Stimulated activated CD4-positive, alpha-beta T cell treated with anti-CD3 and anti-CD28 coated beads, Interleukin-2, amount 100 ng/mL, for 48 hours (primary cell): ENCODE data around the gene C4orf50.
"Not testable (repeated sequence)": the region's sequence is repeated elsewhere in the genome, so short reads cannot be mapped to it uniquely, and the experiment has no call there.

Experiments
- DNase-seq, 2 donors: peaks; one replicate each; pipeline ENCODE4 v3.0.0-alpha.2; 2020

Gene C4orf50

DNA sequence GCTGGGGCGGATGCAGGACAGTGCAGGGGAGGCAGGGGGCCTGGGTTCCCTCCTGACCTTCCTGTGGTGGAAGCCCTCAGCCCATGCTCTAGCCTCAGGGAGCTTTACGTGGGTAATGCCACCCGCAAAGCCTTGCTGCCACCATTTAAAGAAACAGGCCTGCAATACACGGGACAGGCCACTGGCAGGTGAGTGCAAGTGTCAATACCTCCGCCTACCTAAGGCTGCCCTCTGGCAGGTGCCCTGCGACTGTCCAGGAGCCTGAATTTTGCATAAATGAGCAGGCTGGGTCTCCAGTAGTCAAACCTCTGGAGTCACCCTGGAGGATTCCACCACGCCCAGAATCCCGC is 131.2 kb downstream of the C4orf50 start:
- no peak for DNase-seq

DNA sequence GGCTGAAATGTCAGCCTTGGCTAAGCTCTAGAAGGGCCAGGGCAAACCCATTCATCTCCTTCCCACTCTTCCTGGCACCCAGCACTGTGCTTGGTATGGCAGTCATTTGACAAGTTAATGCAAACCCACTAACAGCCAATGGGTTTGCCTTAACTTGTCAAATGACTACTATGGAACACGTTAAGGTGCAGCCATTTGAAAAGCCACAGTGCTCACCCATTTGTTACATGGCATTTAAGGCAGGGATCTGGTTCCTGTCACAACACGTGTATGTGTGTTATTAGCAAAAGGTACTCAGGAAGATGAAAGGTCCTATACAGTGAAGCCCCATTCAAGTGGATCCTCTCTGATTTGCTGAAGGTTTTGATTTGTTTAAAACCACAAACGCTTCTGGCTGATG is 132.5 kb downstream of the C4orf50 start:
- no peak for DNase-seq

DNA sequence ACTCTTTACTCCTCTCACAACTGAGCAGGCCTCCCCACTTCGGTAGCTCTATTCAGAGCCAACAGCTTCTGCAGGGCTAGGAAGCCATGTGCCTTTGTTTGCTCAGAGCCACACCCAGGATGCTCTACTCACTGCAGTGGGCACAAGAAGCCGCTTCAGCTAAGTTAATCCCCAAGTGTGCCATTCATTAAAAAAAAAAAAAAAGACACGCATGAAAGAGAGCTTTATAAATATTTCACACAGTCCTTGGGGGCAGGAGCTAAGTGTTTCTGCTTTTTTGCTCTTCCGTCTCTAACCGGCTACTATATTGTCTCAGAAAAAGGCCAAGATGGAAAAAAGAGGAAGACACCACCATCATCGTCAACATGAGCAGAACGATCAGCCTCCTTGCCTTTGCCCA is 133.4 kb downstream of the C4orf50 start:
- no peak for DNase-seq

DNA sequence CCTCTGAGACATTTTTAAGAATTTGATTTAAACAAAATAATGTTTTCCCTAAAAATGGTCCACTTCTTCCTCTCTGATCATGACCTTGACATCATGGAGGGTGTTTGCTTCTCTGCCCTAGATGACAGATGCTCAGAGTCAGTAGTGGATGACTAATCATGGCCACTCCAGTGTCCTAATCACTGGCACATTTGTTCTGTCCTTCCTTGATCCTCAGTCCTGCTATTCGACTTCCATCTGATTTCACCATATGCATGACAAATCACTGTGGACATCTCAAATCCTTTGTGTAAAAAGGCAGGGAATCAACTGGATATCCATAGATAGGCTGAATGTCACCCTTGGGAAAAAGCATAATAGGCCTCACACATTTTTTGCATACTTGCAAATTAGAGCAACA is 134.3 kb downstream of the C4orf50 start:
- no peak for DNase-seq

DNA sequence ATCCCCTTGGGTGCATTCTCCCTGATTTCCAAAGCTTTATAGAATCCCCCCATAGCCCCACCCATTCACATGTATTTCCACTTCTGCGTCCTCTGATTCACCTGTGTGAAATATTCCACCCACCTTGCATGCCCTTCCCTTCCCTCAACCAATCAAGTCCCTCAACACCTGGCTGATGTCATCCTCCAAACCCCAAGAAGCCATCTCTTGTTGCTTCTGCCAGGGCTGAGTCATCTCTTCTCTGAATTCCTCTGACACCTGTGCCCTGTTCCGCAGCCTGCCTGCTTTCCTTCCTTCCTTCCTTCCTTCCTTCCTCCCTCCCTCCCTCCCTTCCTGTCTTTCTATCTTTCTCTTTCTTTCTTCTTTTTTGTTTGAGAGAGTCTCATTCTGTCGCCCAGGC is 135.3 kb downstream of the C4orf50 start:
- no peak for DNase-seq

DNA sequence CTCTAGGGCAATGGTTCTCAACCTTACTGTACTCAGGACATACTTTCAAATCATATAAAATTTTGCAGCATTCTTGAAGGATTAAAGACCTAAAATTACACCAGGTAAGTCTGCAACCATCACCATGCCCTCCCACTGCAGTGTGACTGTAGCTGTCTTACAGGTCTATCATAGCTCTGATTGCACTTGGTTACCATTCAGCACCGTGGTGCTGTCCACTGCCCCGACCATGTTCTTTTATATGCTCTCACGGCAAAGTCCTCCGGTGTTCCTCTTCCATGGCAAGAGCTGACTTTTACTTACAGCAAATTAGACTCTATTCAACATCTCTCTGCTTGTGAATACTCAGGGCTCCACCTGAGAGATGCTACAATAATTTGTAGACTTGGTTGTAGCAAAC is 136.9 kb downstream of the C4orf50 start:
- DNase-seq = no peak

DNA sequence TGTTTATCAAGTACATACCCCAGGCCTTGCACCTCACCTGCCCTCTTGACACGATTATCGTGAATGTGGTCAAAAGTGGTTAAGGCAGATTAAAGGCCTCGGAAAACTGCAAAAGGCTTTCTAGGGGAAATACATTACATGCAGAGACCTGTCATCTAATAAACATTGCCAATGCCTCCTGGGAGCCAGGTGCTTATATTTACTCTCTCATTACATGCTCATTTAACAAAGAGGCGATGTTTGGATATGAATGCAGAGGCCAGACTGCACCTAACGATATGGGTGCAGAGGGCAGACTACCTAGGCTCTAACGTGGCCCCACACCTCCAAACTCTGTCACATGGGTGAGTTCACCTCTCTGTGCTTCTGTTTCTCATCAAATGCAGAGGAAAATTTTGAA is 139.9 kb downstream of the C4orf50 start:
- no peak for DNase-seq

DNA sequence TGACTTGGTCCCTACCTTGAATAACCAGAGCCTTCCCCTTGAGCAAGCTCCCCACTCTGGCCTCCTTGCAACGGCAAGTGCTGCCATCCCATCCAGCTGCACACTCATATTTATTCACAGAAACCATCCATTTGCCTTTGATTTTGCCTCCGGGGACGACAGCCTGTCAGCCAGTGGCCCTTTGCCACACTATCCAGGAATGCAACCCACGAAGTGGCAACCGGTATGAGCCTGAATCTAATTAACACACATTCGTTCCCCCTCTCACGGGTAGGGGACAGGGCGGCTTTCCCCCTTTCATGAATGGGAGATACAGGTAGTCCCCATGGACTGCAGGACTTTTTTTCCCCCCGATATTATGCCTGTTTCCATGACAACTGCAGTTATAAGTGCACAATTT is 140.8 kb downstream of the C4orf50 start:
- no peak for DNase-seq

DNA sequence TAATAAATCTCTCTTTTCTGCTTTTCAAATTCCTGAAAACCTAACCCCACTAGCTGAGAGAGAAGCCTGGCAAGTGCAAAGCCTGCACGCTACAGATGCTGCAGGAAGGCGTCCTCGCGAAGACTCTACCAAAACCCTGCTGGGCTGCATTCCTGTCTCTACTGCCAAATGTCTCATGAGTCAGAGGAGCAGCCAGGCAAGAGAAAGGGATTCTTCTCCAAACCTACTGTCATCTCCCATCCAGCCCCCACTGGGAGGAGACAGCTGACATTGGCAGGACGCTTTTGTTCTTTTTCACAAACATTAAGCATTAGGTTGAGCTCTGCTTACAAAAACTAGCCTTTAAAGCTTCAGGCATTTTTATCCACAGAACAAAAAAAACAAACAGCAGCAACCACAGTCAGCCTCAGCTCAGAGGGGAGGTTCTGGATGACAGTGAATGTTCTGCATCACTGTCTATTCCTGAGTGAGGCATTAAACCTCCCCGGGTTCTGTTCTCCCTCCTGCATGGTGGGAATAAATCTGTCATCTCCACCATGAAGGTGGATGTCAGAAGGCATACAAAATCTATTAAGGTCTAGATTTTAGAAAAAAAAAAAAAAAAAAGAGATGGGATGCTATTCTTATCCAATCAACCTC is 143.3 kb downstream of the C4orf50 start:
- DNase-seq = no peak

DNA sequence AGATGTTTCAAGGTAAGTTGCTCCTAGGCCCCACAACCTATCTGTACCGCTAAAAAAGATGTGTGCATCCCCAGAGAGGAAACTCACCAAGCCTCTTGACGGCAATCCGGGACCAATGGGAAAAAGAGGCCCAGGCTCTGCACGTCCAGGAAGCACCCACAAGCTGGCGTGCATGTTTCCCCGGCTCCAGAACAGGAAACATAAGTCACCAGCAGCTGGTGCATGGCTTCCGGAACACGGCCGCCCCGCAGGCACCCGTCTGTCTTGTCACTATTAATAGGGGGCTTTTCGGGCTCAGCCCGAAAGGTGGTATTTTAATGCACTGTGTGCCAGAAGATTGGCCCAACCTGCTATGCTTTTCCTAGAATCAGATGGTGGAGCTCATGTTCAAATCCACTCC is 147.5 kb downstream of the C4orf50 start:
- no peak for DNase-seq

DNA sequence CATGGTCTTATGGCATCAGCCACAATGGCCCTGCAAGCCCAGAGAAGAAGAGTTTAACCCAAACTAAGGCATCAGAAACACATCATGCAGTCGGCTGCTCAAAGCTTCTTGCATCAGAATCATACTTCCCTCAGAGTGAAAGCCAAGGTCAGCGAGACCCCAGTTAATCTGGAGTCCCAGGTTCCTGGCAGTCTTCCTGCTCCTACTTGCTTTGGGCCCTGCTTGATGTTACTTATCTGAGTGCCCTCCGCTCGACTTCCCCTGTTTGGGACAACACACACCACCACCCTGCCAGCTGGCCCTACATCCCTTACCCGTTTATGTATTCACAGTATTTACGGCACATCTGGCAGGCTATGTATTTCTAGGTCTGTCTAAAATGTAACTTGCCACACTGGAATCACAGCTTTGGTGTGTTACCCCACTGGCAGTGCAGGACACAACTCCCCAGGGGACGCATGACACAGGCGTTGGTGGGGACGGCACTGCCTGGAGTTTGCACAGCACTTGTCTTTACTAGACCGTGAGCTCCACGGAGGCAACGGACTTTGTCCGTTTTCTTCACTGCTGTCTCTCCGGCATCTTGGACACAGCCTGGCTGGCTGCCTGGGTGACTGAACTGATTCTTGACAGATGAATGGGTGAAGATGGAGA is 148.1 kb downstream of the C4orf50 start:
- no peak for DNase-seq

DNA sequence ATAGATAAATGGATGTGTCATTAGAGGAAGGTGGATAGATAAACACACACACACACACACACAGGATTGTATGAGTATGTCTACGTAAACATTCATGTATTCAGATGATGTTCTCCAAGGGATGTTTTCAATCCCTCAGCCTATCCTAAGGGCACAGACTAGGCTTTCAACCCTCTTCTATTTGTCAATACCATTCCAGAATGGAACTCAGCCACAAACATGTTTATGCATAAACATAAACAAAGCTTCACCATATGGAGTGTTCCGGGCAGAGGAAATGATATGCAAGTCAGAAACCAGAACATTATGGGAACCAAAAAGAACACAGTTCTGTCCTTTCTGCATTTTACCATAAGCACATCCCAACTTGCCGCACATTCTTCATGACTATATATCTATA is 150.4 kb downstream of the C4orf50 start:
- no peak for DNase-seq

DNA sequence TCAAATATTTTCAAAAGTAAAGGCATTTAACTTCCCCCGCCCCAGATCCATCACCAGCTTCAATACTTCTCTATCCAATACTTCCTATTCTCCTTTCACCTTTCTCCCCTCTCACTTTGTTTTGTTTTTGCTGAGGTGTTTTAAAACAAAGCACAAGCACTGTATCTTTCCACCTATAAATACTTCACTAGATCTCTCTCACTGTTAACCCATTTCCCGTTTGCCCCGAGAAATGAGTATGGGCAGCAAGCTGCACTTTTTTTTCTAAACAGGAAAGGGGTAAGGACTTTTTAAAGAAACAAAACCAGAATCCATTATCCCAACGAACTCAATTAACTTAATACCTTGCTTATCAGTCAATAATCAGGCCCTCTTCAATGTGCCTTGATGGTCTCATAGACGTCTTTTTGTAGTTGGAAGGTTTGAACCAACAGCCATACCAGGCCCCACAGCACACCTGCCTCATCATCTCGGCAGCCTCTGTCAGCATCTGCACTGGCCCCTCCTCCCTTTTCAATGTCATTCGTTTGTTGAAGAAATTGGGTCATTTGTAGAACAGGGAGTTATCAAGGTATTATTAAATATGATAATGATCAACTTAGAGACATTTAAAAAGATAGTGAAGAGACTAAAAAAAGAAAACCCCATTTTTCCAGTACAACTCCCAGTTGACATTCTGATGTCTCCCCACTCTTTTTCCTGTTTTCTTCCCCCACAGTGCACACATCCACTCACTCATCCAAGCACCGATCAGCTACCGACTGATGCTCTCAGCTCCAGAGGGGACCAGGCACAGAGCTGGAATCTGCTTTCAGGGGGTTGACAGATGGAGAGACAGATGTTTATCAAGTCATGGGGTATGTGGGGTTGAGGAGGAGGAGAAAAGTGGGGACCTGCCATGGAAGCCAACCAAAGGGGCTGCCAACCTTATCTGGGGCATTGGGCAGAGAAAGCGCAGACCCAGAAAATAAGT is 151.1 kb downstream of the C4orf50 start:
- DNase-seq = no peak

DNA sequence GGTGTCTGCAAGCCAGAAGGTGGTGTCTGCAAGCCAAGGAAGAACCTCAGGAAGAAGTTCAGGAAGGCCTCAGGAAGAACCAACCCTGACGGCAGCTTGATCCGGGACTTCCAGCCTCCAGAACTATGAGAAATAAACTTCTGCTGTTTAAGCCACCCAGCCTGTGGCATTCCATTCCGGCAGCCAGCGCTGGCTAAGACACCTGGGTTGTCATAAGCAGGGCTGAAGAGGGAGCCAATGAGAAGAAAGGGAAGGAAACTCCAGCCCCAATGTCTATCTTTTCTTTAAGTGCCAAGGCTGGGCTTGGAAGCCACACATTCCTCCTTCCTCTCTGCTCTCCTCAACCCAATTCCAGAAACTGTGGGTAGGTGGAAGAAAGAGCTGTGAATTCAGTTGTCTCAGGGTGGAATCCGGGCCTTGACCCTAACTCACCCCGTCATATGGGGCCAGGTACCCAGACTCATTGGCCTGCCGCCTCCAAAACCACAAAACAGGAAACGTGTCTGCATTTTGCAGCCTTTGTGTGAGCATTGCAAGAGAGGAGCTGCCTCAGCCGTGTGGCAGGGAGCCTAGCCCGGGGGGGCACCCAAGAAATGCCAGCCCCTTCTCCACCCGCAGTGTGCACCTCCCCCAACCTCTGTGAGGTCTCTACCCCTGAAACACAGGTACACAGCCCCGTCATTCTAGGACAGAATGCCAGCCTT is 152.2 kb downstream of the C4orf50 start:
- no peak for DNase-seq

DNA sequence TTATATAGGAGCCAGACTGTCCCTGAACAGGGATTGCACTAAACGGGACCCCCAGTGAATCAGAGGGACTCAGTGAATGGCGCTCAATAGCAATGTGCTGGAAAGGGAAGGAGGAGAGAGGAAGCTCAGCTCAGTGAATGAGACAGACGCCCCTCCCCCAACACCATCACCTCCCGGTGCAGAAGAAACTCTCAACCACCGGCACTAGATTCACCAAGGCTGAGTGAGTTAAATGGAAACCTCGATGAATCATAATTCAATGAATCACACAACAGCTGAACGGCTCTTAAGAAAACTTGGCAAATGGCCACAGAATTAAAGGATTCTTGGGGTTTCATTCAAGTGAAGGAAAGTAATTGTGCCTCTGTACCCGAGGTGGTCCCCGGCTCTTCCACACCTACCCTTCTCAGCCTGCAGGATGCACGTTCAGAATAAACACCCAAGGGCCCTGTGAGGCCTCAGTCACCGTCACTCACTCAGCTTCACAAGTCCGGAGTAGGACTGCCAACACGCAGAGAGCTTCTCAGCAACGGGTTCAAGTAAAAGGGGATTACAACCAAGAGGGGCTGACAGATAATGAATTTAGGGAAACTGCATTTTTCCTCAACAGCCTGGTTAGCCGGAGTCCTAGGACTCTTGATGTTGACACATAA is 154.6 kb downstream of the C4orf50 start:
- peak; percentile 45 to 49 for DNase-seq

DNA sequence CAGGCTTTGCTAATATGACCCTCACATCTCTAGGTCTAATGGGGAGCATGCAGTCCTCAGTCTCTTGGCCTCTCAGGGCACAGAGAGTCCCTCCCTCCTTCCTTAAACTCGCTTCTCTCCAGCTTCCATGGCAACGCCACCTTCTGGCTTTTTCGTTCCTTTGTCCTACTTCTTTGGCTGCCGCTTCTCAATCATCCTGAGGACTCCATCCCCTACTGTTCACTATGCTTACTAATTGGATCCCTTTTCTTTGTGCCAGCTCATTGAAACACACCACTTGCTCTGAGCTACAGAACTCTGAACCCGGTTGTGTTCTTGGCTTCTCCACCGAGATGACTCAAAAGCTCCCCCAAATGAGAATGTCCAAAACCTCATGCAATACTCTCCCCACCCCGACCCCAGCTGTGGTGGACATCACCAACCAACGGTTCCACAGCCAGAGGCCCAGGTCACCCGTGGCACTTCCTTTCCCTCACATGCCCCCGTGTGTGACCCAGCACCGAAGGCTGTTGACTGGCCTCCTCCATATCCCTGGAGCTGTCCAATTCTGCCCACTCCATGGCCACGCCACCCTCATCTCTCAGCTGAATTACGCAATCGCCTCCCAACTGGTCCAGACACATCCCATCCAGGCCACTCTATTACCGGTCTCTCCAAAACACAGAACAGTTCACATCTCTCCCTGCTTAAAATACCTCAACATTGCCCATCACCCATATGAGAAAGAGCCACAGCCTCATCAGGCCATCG is 160.0 kb downstream of the C4orf50 start:
- DNase-seq = no peak

DNA sequence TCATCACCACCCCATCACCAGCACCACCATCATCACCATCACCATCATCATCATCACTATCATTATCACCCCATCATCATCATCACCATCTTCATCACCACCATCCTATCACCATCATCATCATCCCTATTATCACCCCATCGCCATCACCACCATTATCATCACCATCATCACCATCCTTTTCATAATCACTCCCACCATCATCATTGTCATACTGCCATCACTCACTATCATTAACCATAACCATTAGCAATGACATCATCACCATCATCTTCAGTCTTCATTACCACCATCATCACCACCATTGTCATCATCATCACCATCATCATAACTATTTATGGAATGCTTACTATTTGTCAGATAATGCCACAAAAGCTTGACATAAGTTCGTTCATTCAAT is 161.0 kb downstream of the C4orf50 start:
- DNase-seq = no peak

DNA sequence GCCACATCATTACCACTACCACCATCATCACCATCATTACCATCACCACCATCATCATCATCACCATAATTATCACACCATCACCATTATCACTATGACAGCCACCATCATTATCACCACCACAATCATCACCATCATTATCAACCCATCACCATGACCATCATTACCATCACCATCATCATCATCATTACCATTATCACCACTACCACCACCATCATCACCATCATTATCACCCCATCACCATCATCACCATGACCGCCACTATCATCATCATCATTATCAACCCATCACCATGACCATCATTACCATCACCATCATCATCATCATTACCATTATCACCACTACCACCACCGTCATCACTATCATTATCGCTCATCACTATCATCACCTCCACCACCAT is 161.9 kb downstream of the C4orf50 start:
- DNase-seq = not testable (repeated sequence)

DNA sequence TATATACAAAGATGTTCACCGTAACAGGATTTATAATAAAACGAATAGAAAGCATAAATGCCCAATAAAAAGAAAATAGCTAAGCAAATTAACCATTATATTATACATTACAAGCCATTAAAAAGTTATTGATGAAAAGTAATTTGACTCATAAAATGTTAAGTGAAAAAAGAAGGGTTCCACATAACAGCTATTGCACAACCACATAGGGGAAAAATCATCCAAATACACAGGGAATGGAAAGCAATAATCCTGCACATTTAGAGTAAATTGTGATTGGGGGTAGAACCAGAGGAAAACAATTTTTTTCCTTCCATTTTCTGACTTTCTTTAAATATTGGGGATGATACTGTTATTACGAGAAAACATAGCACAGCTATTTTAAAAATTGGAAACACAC is 163.3 kb downstream of the C4orf50 start:
- no peak for DNase-seq

DNA sequence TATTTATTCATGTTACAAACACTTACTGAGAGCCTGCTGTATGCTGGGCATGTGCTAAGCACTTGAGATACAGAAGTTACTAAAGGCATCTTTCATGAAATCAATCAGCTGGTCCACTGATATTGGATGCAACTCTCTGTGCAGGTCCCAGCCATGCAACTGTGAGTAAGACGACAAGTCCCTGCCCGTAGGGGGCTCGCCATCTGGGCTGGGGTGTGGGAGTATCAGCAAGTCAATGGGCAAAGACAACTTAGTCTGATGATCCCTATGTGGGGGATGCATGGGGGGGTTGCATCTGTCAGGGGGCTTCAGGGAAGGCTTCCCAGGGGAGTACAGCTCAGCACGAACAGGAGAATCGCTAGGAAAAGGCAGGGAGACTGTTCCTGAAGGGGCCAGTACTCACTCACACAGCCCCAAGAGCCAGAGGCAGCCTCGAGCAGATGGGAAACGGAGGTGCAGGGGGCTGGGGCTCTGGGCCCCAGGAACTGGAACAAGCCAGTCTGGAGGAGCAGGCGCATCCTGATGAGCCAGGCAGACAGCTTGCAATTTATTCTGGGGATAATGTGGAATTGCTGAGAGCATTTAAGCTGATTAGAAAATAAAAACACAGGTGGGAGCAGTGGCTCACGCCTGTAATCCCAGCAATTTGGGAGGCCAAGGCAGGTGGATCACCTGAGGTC is 165.6 kb downstream of the C4orf50 start:
- no peak for DNase-seq

DNA sequence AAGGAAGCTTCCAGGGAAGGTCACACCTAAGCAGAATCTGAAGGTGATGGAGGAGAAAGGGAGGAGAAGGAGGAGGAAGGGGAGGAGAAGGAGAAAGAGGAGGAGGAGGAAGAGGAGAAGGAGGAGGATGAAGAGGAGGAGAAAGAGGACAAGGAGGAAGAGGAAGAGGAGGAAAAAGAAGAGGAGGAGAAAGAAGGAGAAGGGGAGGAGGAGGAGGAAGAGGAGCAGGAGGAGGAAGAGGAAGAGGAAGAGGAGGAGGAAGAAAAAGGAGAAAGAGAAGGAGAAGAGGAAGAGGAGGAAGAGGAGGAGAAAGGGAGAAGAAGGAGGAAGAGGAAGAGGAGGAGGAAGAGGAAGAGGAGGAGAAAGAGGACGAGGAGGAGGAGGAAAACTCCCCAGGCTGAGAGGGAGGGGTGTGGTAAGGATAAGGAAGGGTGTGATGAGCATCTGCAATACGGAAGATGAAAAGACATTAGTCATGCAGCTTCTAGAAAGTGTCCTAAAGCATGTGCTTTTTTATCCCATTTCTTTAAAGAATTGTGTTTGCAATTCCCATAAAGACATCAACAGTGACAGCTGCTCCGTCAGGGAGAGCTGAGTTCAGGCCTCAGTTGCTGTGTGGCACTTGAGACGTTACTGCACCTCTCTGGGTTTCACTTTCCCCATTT is 166.5 kb downstream of the C4orf50 start:
- no peak for DNase-seq
